Measurements from ENCODE around the gene B4GALNT2.
"Not testable (repeated sequence)": the region's sequence is repeated elsewhere in the genome, so short reads cannot be mapped to it uniquely, and the experiment has no call there.

B4GALNT2 gene

DNA sequence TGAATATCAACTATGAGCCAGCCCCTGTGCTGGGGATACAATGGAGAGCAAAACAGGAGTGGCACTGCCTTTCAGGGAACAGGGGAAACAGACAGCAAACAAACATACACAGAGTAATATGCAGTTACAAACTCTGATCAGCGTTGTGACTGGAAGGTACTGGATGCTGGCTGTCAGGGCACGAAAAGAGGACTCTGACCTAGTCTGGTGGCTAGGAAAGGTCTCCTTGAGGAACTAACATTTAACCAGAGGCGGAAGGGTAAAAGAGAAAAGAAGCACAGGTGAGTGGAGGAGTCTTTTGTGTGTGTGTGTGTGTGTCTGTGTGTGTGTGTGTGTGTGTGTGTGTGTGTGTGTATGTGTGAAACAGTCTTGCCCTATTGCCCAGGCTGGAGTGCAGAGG lies 12.4 kb upstream of the B4GALNT2 start:
- no peak for DNase-seq (ENCODE audit: low read depth in 3 of 3, low spot score in 1 of 3)

DNA sequence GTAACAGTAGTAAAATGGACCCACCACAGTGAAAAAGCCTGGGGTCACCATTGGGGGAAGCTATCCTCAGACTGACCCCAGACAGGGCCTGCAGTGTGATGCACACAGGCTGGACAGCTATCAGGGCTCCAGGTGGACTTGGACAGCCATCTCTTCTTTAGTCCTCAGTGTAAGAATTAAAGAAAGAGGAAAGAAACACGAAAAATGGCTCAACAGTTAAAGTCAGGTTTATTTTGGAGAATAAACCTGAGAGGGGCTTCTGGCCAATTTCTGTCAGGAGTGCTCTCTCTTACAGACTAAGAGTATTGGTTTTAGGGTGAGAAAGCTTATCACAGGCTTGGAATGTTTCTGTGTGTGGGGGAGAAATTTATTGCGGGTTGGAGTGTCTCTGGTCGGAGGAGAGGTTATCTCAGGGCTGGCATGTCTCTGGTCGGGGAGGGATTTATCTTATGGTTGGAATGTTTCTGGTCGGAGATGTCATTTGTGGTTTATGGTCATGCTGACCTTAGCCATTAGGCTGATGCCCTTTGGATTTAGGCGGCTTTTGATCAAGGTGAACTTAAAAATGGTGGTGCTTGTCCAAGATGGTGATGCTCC lies 10.8 kb upstream of the B4GALNT2 start:
- no peak for DNase-seq (ENCODE audit: low read depth in 3 of 3, low spot score in 1 of 3)

DNA sequence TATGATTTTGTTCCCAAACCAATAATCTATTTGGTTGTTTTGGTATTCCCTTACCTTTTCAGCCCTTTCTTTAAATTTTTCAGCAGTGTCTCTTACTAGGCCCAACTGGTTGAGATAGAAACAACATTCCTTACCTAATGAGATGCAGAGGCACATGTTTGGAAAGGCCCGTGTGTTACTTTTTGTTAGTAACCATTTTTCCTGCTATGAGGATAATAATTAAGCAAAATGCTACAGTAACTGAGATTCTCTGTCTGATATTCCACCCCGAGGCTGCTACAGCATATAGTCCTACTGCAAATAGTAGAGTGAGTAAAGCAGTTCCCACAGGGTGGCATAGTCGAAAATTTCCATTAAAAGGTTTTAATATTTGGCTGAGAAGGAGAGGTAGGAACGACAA lies 10.0 kb upstream of the B4GALNT2 start:
- no peak for DNase-seq (ENCODE audit: low read depth in 3 of 3, low spot score in 1 of 3)

DNA sequence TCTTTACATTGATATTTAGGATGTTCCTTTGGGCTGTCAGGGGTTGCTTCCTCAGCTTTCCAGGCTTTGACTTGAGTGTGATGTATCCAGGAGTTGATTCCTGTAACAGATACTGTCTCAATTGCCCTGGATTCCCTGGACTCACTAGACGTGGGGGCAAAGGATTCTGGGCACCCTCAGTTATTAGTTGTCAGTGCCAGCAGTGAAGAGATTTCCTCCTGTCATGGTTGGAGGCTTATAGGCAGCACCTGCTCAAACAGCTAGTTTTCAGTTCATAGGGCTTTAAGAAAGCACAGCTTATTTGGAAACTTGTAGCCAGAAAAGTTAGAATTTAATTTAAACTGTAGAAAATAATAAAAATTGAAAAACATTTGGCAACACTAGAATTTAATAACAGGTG lies 9.5 kb upstream of the B4GALNT2 start:
- no peak for DNase-seq (ENCODE audit: low read depth in 3 of 3, low spot score in 1 of 3)

DNA sequence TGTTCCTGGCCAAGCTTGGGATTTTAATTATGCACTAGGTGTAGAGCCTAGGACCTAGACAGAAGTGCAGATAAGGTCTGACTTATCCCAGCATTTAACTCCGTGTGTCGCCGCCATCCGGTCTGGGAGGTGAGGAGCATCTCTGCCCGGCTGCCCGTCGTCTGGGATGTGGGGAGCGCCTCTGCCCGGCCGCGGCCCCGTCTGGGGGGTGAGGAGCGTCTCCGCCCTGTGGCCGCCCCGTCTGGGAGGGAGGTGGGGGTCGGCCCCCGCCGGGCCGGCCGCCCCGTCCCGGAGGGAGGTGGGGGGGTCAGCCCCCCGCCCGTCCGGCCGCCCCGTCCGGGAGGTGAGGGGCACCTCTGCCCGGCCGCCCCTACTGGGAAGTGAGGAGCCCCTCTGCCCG lies 7.1 kb upstream of the B4GALNT2 start:
- DNase-seq (ENCODE audit: low read depth in 3 of 3, low spot score in 1 of 3), result no peak

DNA sequence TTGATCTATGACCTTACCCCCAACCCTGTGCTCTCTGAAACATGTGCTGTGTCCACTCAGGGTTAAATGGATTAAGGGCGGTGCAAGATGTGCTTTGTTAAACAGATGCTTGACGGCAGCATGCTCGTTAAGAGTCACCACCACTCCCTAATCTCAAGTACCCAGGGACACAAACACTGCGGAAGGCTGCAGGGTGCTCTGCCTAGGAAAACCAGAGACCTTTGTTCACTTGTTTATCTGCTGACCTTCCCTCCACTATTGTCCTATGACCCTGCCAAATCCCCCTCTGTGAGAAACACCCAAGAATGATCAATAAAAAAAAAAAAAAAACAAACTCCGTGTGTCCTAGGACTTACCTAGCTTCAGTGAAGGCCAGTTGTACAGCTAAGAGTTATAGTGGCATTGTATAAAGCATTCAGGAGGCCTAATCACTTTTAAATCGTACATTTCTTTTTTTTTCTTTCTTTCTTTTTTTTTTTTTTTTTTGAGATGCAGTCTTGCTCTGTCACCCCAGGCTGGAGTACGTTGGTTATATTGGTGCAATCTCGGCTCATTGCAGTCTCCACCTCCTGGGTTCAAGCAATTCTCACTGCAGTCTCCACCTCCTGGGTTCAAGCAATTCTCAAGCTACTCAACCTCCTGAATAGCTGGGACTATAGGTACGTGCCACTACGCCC lies 6.2 kb upstream of the B4GALNT2 start:
- DNase-seq (ENCODE audit: low read depth in 3 of 3, low spot score in 1 of 3), result not testable (repeated sequence)

DNA sequence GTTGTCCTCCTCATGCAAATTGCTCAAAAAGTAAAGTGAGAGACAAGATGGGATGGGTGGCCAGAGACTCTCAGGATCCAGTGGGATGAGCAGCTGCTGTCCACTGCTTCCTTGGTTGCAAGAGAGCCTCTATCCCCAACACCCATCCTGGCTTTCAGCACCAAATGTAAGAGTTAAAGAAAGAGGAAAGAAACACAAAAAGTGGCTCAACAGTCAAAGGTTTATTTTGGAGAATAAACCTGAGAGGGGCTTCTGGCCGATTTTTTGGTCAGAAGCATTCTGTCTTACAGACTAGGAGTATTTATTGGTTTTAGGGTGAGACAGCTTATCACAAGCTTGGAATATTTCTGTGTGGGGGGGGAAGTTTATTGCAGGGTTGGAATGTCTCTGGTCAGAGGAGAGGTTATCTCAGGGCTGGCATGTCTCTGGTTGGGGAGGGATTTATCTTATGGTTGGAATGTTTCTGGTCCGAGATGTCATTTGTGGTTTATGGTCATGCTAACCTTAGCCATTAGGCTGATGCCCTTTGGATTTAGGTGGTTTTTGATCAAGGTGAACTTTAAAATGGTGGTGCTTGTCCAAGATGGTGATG lies 3.1 kb upstream of the B4GALNT2 start:
- not testable (repeated sequence) for DNase-seq (ENCODE audit: low read depth in 3 of 3, low spot score in 1 of 3)

DNA sequence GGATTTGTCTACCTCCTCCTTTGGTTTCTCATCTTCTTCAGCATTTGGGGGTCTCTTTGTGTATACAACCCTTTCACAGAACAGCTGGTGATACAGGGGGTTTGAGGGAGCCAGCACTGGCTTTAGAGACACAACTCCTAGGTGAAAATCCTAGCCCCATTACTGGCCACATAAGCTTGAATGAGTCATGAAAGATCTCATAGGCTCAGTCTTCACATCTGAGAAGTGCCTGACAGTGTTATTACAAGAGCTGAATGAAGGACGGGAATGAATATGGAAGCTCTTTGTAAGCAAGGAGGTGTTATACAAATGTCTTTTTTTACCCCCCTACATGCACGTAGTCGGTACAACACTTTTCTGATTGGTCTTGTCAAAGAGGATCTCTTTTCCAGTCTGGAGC lies 1.7 kb upstream of the B4GALNT2 start:
- no peak for DNase-seq (ENCODE audit: low read depth in 3 of 3, low spot score in 1 of 3)

DNA sequence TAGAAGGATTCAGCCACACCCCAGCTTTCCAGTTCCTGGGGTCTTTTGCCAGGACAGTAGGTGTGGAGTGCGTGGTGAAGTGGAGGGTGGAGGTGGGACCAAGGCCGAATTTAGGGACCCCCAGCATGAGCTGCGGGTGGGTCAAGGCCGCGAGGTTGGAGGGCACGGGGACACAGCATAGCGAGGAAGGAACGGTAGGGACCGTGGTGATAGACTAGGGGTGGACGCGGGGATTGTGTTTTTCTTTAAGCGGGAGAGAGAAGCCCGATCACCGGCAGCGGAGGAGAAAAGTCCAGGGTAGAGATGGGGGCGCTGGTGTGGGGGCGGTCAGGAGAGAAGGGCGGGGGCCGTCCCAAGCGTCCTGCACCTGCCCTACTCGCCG lies 261 bp upstream of the B4GALNT2 start:
- no peak for DNase-seq (ENCODE audit: low read depth in 3 of 3, low spot score in 1 of 3)

DNA sequence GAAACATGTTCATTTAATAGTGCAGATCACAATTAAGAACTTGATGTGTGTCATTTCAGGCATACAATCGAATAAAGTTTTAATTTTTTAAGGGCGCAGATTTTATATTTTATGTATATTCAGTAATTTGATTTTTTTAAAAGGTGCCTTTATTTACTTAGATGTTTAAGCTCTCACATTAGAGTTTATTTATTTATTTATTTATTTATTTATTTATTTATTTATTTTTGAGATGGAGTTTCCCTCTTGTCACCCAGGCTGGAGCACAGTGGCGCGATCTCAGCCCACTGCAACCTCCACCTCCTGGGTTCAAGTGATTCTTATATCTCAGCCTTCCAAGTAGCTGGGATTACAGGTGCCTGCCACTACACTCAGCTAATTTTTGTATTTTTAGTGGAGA lies 3.8 kb downstream of the B4GALNT2 start:
- no peak for DNase-seq (ENCODE audit: low read depth in 3 of 3, low spot score in 1 of 3)

DNA sequence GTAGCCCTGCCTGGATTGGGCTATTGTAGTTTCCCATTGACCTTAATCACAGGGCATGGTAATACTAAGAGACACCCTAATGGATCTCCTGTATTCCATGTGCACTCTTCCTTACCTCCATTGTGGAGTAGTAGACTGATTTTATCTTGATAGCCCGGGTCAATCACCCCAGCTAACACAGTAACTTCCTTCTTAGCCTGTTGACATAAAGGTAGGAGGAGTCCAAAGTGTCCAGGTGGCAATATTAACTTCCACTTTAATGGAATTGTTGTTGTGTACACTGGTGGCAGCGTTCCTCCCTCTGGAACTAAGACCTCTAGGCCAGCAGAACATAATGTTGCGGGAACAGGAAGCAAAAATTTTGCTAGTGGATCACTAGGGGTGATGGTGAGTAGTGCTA lies 13.1 kb downstream of the B4GALNT2 start:
- DNase-seq (ENCODE audit: low read depth in 3 of 3, low spot score in 1 of 3), result not testable (repeated sequence)

DNA sequence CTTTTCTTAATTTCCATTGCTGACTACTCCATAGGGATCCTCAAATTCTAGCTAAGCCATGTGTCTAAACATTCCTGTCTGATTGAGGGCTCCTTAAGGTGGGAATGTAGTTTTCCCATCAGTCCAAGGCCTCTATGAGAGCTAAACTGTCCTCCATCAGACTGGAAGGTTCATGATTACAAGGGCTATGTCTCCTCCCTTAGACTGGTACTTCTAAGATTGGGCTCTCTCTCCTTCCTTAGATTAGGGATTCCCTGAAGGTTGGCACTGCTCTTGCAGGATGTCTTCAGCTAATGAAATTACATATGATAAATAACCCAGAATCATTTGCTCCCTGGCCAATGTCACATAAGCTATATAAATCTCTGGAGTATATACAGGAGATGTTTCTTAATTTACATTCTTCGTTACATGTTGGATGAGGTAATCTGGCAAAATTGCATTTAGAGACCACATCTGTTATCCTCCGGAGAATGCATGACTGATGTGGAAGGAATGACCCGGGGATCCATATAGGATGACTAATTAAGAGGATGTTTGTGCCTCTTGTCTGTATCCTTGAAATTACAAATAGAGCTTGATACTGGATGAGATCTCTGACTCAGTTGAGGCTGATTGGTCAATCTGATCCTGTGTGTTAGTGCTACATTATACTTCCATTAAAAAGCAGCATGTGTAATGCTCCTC lies 14.2 kb downstream of the B4GALNT2 start:
- no peak for DNase-seq (ENCODE audit: low read depth in 3 of 3, low spot score in 1 of 3)

DNA sequence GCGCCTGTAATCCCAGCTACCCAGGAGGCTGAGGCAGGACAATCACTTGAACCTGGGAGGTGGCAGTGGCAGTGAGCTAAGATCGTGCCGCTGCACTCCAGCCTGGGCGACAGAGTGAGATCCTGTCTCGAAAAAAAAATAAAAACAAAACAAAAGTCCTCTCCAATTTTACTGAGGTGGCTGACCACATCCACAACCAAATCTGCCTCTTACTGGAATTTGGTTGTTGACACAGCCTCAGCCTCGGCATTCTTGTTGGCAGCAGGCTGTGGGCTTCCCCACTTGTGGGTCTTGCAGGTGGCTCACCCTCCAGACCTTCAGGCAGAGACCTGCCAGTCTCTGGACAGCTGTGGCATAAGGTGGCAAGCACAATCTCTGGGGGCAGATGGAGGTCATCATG lies 15.6 kb downstream of the B4GALNT2 start:
- DNase-seq (ENCODE audit: low read depth in 3 of 3, low spot score in 1 of 3), result no peak

DNA sequence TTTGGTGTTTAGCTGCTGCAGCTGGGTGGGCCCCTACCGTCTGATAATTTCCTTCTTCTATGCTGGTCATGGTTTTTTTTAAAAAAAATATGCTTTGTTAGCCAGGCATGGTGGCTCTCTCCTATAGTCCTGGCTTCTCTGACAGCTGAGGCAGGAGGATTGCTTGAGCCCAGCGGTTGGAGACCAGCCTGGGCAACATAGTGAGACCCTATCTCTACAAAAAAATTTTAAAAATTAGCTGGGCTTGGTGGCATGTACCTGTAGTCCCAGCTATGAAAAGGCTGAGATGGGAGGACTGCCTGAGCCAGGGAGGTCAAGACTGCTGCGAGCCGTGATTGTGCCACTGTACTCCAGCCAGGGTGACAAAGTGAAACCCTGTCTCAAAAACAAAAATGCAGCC lies 19.4 kb downstream of the B4GALNT2 start:
- no peak for DNase-seq (ENCODE audit: low read depth in 3 of 3, low spot score in 1 of 3)

DNA sequence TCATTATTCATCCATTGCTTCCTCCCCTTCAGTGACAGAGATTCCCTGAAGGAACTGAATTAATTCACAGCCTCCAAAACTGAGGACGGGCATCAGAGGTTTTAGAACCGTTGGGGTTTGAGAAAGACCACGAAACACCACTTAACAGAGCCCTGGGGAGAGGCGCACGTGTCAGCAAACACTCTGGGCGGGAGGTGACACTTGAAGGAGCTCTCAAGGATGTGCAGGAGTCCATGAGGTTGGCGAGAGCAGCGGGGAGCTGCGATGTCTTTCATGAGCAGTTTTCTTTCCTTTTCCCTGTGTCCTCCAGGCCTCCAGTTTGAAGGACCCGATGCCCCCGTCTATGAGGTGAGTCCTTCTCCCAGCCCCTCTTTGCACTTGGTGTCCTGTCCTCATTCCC lies 23.7 kb downstream of the B4GALNT2 start:
- DNase-seq (ENCODE audit: low read depth in 3 of 3, low spot score in 1 of 3), result no peak

DNA sequence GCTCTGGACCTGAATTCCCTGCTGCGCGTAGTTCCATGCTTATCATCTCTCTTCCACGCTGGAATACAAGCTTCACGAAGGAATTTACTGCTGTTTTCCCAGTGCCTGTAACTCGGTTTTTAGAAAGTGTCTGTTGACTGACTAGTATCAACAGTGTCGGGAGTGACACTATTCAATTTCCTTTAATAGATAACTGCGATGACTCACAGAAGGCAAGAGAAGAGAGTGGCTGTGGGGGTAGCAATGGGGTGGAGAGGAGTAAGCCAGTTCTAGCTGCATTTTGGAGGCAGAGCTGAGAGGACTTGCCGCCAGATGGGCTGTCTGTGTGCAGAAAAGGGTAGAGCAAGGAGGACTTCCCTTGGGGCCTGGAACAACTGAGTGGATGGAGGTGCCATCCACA lies 25.2 kb downstream of the B4GALNT2 start:
- no peak for DNase-seq (ENCODE audit: low read depth in 3 of 3, low spot score in 1 of 3)

DNA sequence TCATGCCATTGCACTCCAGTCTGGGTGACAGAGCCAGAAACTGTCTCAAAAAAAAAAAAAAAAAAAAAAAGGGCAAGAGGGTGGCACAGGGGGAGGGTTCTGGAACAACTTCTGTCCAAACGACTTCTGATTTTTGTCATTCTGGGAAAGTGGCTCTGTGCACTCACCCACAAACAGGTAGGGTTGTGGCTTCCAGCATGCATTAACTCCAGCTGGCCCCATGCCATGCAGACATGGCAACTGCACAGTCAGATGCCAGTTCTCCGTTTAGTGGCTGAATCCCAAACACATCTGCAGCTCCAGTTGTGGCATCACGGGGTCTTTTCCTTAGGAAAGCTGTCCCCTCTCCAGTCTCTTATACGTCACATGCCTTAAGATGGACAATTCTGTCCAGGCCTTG lies 30.3 kb downstream of the B4GALNT2 start:
- no peak for DNase-seq (ENCODE audit: low read depth in 3 of 3, low spot score in 1 of 3)

DNA sequence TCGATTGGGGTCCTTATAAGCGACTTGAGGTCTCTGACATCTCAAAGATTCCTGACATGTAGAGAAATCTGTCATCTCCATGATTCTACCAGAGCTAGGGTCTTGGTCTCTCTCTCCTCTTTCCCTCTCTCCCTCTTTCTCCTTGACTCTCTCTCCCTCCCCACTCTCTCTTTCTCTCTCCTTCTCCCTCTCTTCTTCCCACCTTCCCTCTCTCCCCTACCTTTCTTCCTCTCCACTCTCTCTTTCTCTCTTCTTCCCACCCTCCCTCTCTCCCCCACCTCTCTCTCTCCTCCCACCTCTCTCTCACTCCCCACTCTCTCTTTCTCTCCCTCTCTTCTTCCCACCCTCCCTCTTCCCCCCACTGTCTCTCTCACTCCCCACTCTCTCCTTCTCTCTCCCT lies 32.6 kb downstream of the B4GALNT2 start:
- no peak for DNase-seq (ENCODE audit: low read depth in 3 of 3, low spot score in 1 of 3)

DNA sequence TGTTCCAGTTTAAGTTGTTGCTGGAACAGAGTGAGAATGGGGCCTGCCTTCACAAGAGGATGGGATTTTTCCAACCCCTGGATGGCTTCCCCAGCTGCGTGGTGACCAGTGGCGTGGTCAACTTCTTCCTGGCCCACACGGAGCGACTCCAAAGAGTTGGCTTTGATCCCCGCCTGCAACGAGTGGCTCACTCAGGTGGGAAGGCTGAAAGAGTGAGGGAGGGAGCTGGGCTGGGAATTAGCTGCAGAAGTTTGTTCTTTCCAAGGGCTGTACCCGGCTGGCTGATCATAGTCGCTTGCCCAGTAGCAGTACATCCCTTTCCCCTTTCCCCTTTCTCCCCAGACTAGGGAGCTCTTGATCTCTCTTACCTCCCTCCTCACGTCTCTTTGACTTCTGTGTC lies 36.1 kb downstream of the B4GALNT2 start:
- DNase-seq (ENCODE audit: low read depth in 3 of 3, low spot score in 1 of 3), result no peak

DNA sequence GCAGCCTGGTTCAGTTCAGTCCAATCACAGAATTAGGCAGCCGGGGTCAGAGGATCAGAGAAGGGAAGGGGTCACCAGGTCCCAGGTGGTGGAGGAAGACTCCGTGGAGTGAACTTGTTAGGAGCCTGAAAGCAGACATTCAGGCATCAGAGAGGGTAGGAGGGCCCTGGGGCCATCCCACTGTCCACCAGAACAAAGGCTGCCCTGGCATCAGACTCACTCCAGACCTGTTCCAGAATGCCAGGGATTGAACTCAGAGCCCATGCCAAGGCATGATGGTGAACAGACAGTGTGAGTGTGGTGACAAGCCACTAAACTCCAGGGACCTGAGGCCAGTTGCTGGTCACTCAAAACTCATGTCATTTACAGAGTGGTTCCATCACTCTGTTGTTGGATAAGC lies 37.6 kb downstream of the B4GALNT2 start:
- DNase-seq (ENCODE audit: low read depth in 3 of 3, low spot score in 1 of 3), result no peak

DNA sequence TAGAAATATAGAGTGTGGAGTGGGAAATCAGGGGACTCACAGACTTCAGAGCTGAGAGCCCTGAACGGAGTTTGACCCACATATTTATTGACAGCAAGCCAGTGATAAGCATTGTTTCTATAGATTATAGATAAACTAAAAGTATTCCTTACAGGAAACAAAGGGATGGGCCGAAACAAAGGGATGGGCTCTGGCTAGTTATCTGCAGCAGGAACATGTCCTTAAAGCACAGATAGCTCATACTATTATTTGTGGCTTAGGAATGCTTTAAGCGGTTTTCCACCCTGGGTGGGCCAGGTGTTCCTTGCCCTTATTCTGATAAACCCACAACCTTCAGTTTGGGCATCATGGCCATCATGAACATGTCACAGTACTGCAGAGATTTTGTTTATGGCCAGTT lies 38.1 kb downstream of the B4GALNT2 start:
- not testable (repeated sequence) for DNase-seq (ENCODE audit: low read depth in 3 of 3, low spot score in 1 of 3)

DNA sequence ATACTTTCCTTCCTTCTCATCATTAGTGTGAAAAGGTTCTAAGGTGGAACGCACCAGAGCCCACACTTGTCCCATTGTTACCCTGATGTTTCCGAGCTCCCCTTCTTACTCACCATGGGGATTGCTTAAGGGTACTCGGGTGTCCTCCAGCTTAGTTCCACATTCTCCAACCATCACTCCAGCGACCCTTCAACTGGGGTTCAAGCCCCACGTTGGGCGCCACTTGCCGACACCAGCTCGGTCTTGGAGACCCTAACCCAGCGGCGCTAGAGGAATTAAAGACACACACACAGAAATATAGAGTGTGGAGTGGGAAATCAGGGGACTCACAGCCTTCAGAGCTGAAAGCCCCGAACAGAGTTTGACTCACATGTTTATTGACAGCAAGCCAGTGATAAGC lies 43.4 kb downstream of the B4GALNT2 start:
- DNase-seq (ENCODE audit: low read depth in 3 of 3, low spot score in 1 of 3), result not testable (repeated sequence)
